GM18498 (cell line): Measurements from ENCODE around the gene GIMAP7.
"Not testable (repeated sequence)": the region's sequence is repeated elsewhere in the genome, so short reads cannot be mapped to it uniquely, and the experiment has no call there.

Experiments
- ATAC-seq: cut with Tn5 transposase; IDR thresholded peaks from one replicate; pipeline ENCODE4 v1.9.1; 2021; ENCODE audit warnings: mild to moderate bottlenecking, moderate library complexity; ENCODE audit not compliant: unreplicated experiment

GIMAP7 gene

GRCh38 chr7:150511048-150511447 lies 3.6 kb upstream of the GIMAP7 start:
- no peak for ATAC-seq

GRCh38 chr7:150513758-150514157 lies 914 bp upstream of the GIMAP7 start:
- no peak for ATAC-seq

GRCh38 chr7:150515248-150516147 lies 826 bp downstream of the GIMAP7 start:
- ATAC-seq: peak; percentile 18

GRCh38 chr7:150516956-150517745 lies 2.5 kb downstream of the GIMAP7 start:
- no peak for ATAC-seq

GRCh38 chr7:150519310-150519709 lies 4.6 kb downstream of the GIMAP7 start:
- no peak for ATAC-seq

GRCh38 chr7:150520145-150520544 lies 5.5 kb downstream of the GIMAP7 start:
- no peak for ATAC-seq

- ATAC-seq: not testable (repeated sequence)
These were observed 8.3 kb downstream of the GIMAP7 start for GRCh38 chr7:150522931-150523330.

- ATAC-seq: no peak
These were observed 9.3 kb downstream of the GIMAP7 start for GRCh38 chr7:150524018-150524417.

- ATAC-seq: no peak
These were observed 17.0 kb downstream of the GIMAP7 start for GRCh38 chr7:150531704-150532103.

- no peak for ATAC-seq
These were observed 23.6 kb downstream of the GIMAP7 start for GRCh38 chr7:150538259-150538658.

- no peak for ATAC-seq
These were observed 38.5 kb downstream of the GIMAP7 start for GRCh38 chr7:150553163-150553562.

GRCh38 chr7:150556521-150557138 lies 42.0 kb downstream of the GIMAP7 start:
- ATAC-seq: no peak

GRCh38 chr7:150560486-150560885 lies 45.8 kb downstream of the GIMAP7 start:
- ATAC-seq: no peak

GRCh38 chr7:150562919-150563318 lies 48.2 kb downstream of the GIMAP7 start:
- no peak for ATAC-seq

- no peak for ATAC-seq
These were observed 49.3 kb downstream of the GIMAP7 start for GRCh38 chr7:150564006-150564405.

GRCh38 chr7:150564566-150564965 lies 49.9 kb downstream of the GIMAP7 start:
- ATAC-seq: no peak

GRCh38 chr7:150565239-150565638 lies 50.6 kb downstream of the GIMAP7 start:
- ATAC-seq: no peak

GRCh38 chr7:150566123-150566522 lies 51.5 kb downstream of the GIMAP7 start:
- no peak for ATAC-seq

GRCh38 chr7:150566572-150566971 lies 51.9 kb downstream of the GIMAP7 start:
- ATAC-seq: no peak

- no peak for ATAC-seq
These were observed 52.5 kb downstream of the GIMAP7 start, which contains the start of gene GIMAP4 for GRCh38 chr7:150567169-150567568. TSS of gene GIMAP4 (plus strand) at chr7:150567390. CDS start at chr7:150569902, 2,512 bp downstream.

GRCh38 chr7:150567871-150568301 lies 53.2 kb downstream of the GIMAP7 start:
- no peak for ATAC-seq
